Measurements from ENCODE around the gene RNF41.

RNF41 gene

DNA sequence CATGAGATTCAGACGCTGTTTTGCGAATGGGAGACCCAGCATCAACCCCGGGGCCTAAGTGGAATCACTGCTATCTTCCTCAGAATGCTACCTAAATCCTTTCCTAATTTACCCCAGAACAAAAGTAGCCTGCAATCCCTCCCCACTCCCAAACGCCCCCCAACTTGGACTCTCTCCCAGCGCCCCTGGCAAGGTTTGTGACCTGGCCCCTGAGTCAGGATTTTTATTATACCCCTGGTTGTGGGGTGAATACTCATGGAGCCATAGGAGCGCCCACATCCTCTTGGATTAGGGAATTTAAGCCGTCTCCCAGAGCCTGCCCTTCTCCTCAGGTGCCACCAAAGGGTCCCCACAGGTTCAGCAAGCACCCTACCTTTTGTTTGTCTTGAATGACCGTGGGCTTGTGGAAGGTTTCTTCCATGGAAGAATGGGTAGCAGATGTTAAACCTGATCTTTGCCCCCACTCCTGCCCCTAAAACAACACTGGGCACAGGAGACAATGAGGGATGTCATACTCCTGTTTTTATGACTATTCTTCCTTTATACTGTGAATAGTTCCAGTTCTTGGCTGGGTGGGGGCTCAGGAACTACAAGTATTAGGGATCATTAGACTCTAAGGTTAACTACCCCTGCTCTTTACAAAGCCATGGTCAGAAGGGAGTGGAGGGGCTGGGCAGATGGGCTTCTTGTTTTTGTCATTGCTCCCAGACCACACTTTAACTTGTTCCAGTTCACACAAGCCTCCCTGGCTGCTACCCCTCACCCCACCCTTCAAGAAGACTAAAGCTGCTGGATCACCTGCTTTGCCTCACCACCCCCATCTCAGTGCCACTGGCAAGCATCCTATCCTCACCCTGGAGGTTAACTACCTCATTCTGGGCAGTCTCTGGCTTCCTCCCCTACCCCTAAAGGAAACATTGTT, 68.7 kb downstream of the RNF41 start:
- DNase-seq (ENCODE audit: low read depth), result no peak
